CD4-positive, alpha-beta T cell (primary cell): Measurements from ENCODE around the gene MBD3L3. TPM values are rescaled to one million over a fixed set of nuclear protein-coding genes. Genes with fewer than 3 reads are reported as not detected.

ENCODE experiments used
- ATAC-seq: fragments of 200-7000 bp; cut with Tn5 transposase; one replicate; pipeline ENCODE4 v1.10.0; 2022; ENCODE audit warnings: mild to moderate bottlenecking; ENCODE audit not compliant: poor library complexity
- CTCF ChIA-PET: fragments of 350-600 bp; sonication (Branson Sonifier 250); formaldehyde crosslinking; loops from one replicate; lab custom pipeline; 2021; ENCODE audit warnings: antibody characterized with exemption, inconsistent platforms; lab: Charles Lee
- POLR2A ChIA-PET: fragments of 350-600 bp; sonication (Branson Sonifier 250); formaldehyde crosslinking; loops from one replicate; lab custom pipeline; 2021; ENCODE audit warnings: antibody characterized with exemption, inconsistent platforms; lab: Charles Lee
- DNase-seq, 14 experiments: peaks; one replicate each; pipeline ENCODE4 v3.0.0-alpha.2; 2013 to 2020; ENCODE audit warnings: mixed read lengths in 2 of 14
- H3K27ac ChIP-seq, 2 donors: one replicate each; pipeline versions ENCODE4 v1.5.1 to v1.7.0; 2013; ENCODE audit warnings: low read length in 2 of 2, low read depth in 1 of 2, mild to moderate bottlenecking in 1 of 2
- H3K27me3 ChIP-seq, 2 experiments: 1 replicate in 1 of 2; 2 replicates in 1 of 2; pipeline versions ENCODE4 v1.6.1 to v1.7.0; 2013; ENCODE audit warnings: low read length in 2 of 2, control low read depth in 1 of 2, mild to moderate bottlenecking in 1 of 2, moderate library complexity in 1 of 2; ENCODE audit not compliant: insufficient read depth in 2 of 2, control insufficient read depth in 1 of 2
- H3K36me3 ChIP-seq: one replicate; pipeline ENCODE4 v1.6.1; 2013; ENCODE audit warnings: low read length, control low read depth; ENCODE audit not compliant: insufficient read depth
- H3K4me1 ChIP-seq: one replicate; pipeline ENCODE4 v1.6.1; 2013; ENCODE audit warnings: low read length, control low read depth; ENCODE audit not compliant: insufficient read depth
- H3K4me3 ChIP-seq: one replicate; pipeline ENCODE4 v1.5.1; 2013; ENCODE audit warnings: mild to moderate bottlenecking, low read length, moderate library complexity
- H3K9me3 ChIP-seq, 2 experiments: 1 replicate in 1 of 2; 2 replicates in 1 of 2; pipeline versions ENCODE4 v1.6.1 to v1.7.0; 2013; ENCODE audit warnings: low read length in 2 of 2, mild to moderate bottlenecking in 2 of 2, control low read depth in 1 of 2, moderate library complexity in 1 of 2; ENCODE audit not compliant: control insufficient read depth in 1 of 2, insufficient read depth in 1 of 2
- H3K27ac Mint-ChIP-seq: one replicate; pipeline ENCODE4 v1.8.0; 2020; ENCODE audit warnings: mixed read lengths
- H3K27me3 Mint-ChIP-seq: one replicate; pipeline ENCODE4 v1.8.0; 2021; ENCODE audit warnings: mixed read lengths
- H3K36me3 Mint-ChIP-seq: one replicate; pipeline ENCODE4 v1.8.0; 2021; ENCODE audit warnings: low read depth, mixed read lengths
- H3K4me1 Mint-ChIP-seq: one replicate; pipeline ENCODE4 v1.8.0; 2021; ENCODE audit warnings: low read depth, mixed read lengths
- H3K4me3 Mint-ChIP-seq: one replicate; pipeline ENCODE4 v1.8.0; 2020; ENCODE audit warnings: mild to moderate bottlenecking, mixed read lengths
- H3K9me3 Mint-ChIP-seq: one replicate; pipeline ENCODE4 v1.8.0; 2020; ENCODE audit warnings: mixed read lengths
- CTCF ChIP-seq: fragments of 200-600 bp; IDR thresholded peaks from one replicate; pipeline ENCODE4 v1.8.0; 2022; ENCODE audit warnings: antibody characterized with exemption, mild to moderate bottlenecking
- intact Hi-C, 2 experiments: fragments of 100-400 bp; cut with DNase I in 1 of 2; cut with micrococcal nuclease in 1 of 2; formaldehyde crosslinking; loops; one replicate each; pipeline versions ENCODE4 v1.15.1 to v1.9.0; 2023 to 2025; cut with DNase I, micrococcal nuclease
- total RNA-seq, 174 experiments: library from RNA in 2 of 174; stranded (reverse) in 2 of 174; gene quantifications; one replicate each; pipeline ENCODE4 v1.2.3 and lab custom pipeline; 2021 to 2026

Gene MBD3L3
- total RNA-seq, 2 experiments from 2014 or later = not detected

GRCh38 chr19:7101498-7102253 is 43.2 kb upstream of the MBD3L3 start:
- Histone ChIP-seq H3K27me3 (no peaks in the 10 kb centered on the region), H3K4me1 (peaks cover 20% of the 10 kb centered on the region), H3K4me3 (no peak overlapping the region), H3K27ac (no peak overlapping the region), H3K36me3 (no peaks in the 10 kb centered on the region), H3K9me3 (peaks cover 0 to 3% of the 10 kb centered on the region in 2 experiments)
- POLR2A ChIA-PET = interaction anchor here (0.6 to 1.4 kb wide), 5 partner anchors 12 to 769 kb away, joined by 3 to 13 read pairs (median 6); partner anchors contain the start of genes ARHGEF18 and ZNF557
- Mint-ChIP-seq H3K9me3 (peaks cover 5% of the 10 kb centered on the region), H3K4me1 (peaks cover 40% of the 10 kb centered on the region), H3K27ac (no peak overlapping the region), H3K4me3 (peak overlapping the region; percentile 57), H3K27me3 (no peaks in the 10 kb centered on the region), H3K36me3 (peaks cover 10% of the 10 kb centered on the region)
- CTCF ChIA-PET = interaction anchor here (0.8 to 2.3 kb wide), 7 partner anchors 21 to 467 kb away, joined by 3 to 9 read pairs (median 7); partner anchors contain the start of gene ZNF557
- peak in 5 of 14 experiments; percentile 8 to 59 (median 27) for DNase-seq
- TF ChIP-seq CTCF = no peak
- intact Hi-C loops = loop anchor here (1.0 to 10.0 kb wide), 9 partner anchors 46 to 843 kb away; partner anchors contain the start of genes TIMM44 (in 1 of the 2) and TRAPPC5 (in 1 of the 2)
- ATAC-seq = no peak

DNA sequence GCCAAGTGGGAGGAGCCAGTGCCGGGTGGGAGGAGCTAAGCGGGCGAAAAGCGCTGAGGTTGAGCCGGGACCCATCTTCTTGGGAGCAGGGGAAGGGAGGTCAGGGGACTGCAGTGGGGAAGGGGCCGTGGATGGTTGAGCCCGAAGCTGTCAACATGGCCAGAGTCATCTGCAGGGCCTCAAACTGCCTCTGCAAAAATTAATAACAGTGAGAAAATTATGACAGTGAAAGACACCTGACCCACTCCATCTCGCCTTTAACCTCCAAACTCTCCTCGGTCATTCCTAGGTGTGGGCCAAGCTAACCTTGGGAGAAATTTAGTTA is 41.1 kb upstream of the MBD3L3 start:
- H3K4me3 ChIP-seq = peak overlapping the region; percentile 87
- Mint-ChIP-seq H3K27ac (peak overlapping the region; percentile 89), H3K4me1 (peaks cover 40% of the 10 kb centered on the region), H3K9me3 (peaks cover 12% of the 10 kb centered on the region), H3K27me3 (no peaks in the 10 kb centered on the region), H3K36me3 (peaks cover 22% of the 10 kb centered on the region), H3K4me3 (peak overlapping the region; percentile 94)
- intact Hi-C loops = no loop called here
- ATAC-seq = no peak
- ChIA-PET CTCF (interaction anchor here (0.8 to 1.1 kb wide), 3 partner anchors 242 to 581 kb away, joined by 3 to 5 read pairs (median 3); partner anchors contain the start of gene TRAPPC5), POLR2A (interaction anchor here (0.6 to 3.4 kb wide), 14 partner anchors 11 to 1195 kb away, joined by 3 to 55 read pairs (median 6); partner anchors contain the start of genes ARHGEF18, GPR108, PET100 and TRAPPC5)
- no peaks in the 10 kb centered on the region for H3K36me3 ChIP-seq
- no peaks in the 10 kb centered on the region for H3K27me3 ChIP-seq
- H3K27ac ChIP-seq = peak overlapping the region; percentile 79 to 90
- peaks cover 13 to 15% of the 10 kb centered on the region in 2 experiments for H3K9me3 ChIP-seq
- H3K4me1 ChIP-seq = peaks cover 20% of the 10 kb centered on the region
- no peak for TF ChIP-seq CTCF
- peak in 4 of 14 experiments; percentile 50 to 82 (median 58) for DNase-seq

- no peak for TF ChIP-seq CTCF
- peak overlapping the region; percentile 94 for H3K4me3 Mint-ChIP-seq
- no peaks in the 10 kb centered on the region for H3K27me3 ChIP-seq
- H3K27ac ChIP-seq = peak overlapping the region; percentile 79 to 90
- H3K9me3 Mint-ChIP-seq = peaks cover 12% of the 10 kb centered on the region
- ChIA-PET CTCF (interaction anchor here (0.8 to 1.1 kb wide), 3 partner anchors 242 to 581 kb away, joined by 3 to 5 read pairs (median 3); partner anchors contain the start of gene TRAPPC5), POLR2A (interaction anchor here (0.6 to 3.4 kb wide), 14 partner anchors 10 to 1195 kb away, joined by 3 to 55 read pairs (median 6); partner anchors contain the start of genes ARHGEF18, GPR108, PET100 and TRAPPC5)
- peak overlapping the region; percentile 87 for H3K4me3 ChIP-seq
- no peaks in the 10 kb centered on the region for H3K27me3 Mint-ChIP-seq
- peaks cover 20% of the 10 kb centered on the region for H3K4me1 ChIP-seq
- ATAC-seq (peak; percentile 93), DNase-seq (peak; percentile 80 to 94 (median 89))
- peaks cover 17 to 22% of the 10 kb centered on the region in 2 experiments for H3K9me3 ChIP-seq
- H3K27ac Mint-ChIP-seq = peak overlapping the region; percentile 89
- peaks cover 40% of the 10 kb centered on the region for H3K4me1 Mint-ChIP-seq
- H3K36me3 ChIP-seq = no peaks in the 10 kb centered on the region
- intact Hi-C loops = no loop called here
- H3K36me3 Mint-ChIP-seq = peaks cover 22% of the 10 kb centered on the region
Observed at GRCh38 chr19:7098701-7099596, 40.5 kb upstream of the MBD3L3 start.
